H1 (cell line): Measurements from ENCODE around the gene SERINC5. TPM values are rescaled to one million over a fixed set of nuclear protein-coding genes. Genes with fewer than 3 reads are reported as not detected.
"Not testable (repeated sequence)": the region's sequence is repeated elsewhere in the genome, so short reads cannot be mapped to it uniquely, and the experiment has no call there.

Experiments
- CTCF ChIA-PET: fragments of 300-600 bp; sonication (Branson Sonifier 250); formaldehyde crosslinking; loops from one replicate; lab custom pipeline; 2021; ENCODE audit not compliant: partially characterized antibody; lab: Charles Lee
- POLR2A ChIA-PET: fragments of 300-600 bp; sonication (Branson Sonifier 250); formaldehyde crosslinking; loops from one replicate; lab custom pipeline; 2021; ENCODE audit warnings: inconsistent platforms; ENCODE audit not compliant: partially characterized antibody; lab: Charles Lee
- DNase-seq, 2 experiments: peaks; one replicate each; pipeline versions ENCODE4 v3.0.0 to v3.0.0-alpha.2; 2010 to 2022; ENCODE audit warnings: low spot score in 2 of 2, low read depth in 1 of 2, mixed read lengths in 1 of 2
- FAIRE-seq: peaks from 2 replicates; lab custom pipeline; 2011; peaks lifted over from hg19 to GRCh38; lab: Jason Lieb, UNC
- H2AFZ ChIP-seq: 2 replicates; pipeline ENCODE4 v1.8.1; 2012; ENCODE audit warnings: low read length, inconsistent platforms
- H2AK5ac ChIP-seq: 2 replicates; pipeline ENCODE4 v1.6.1; 2013; ENCODE audit warnings: low read depth, low read length
- H2BK120ac ChIP-seq: replicated peaks from 2 replicates; pipeline ENCODE3; 2013; ENCODE audit warnings: low read depth, low read length, inconsistent platforms
- H2BK12ac ChIP-seq: 2 replicates; pipeline ENCODE4 v1.6.1; 2013; ENCODE audit warnings: low read depth, low read length
- H2BK15ac ChIP-seq: 2 replicates; pipeline ENCODE4 v1.6.1; 2013; ENCODE audit warnings: low read length
- H2BK20ac ChIP-seq: 2 replicates; pipeline ENCODE4 v1.6.1; 2013; ENCODE audit warnings: low read length
- H2BK5ac ChIP-seq: 2 replicates; pipeline ENCODE4 v1.6.1; 2013; ENCODE audit warnings: low read depth, low read length
- H3K14ac ChIP-seq: 2 replicates; pipeline ENCODE4 v1.6.1; 2013; ENCODE audit warnings: inconsistent platforms; ENCODE audit not compliant: insufficient read length
- H3K18ac ChIP-seq: 2 replicates; pipeline ENCODE4 v1.6.1; 2013; ENCODE audit warnings: low read length; ENCODE audit errors: extremely low read depth
- H3K23ac ChIP-seq: 2 replicates; pipeline ENCODE4 v1.6.1; 2013; ENCODE audit warnings: inconsistent platforms; ENCODE audit not compliant: insufficient read length
- H3K23me2 ChIP-seq: 2 replicates; pipeline ENCODE4 v1.6.1; 2013; ENCODE audit warnings: low read depth, low read length
- H3K27ac ChIP-seq: 2 replicates; pipeline ENCODE4 v1.6.1; 2011; ENCODE audit warnings: low read depth, low read length, inconsistent platforms
- H3K27me3 ChIP-seq, 4 experiments: replicated peaks in 1 of 4; 1 replicate in 1 of 4; 2 replicates in 3 of 4; pipeline versions ENCODE4 v1.6.1 to v1.8.1; 2011 to 2013; ENCODE audit warnings: low read length in 3 of 4, mild to moderate bottlenecking in 3 of 4, inconsistent platforms in 2 of 4, mixed read lengths in 2 of 4, moderate library complexity in 1 of 4; ENCODE audit not compliant: control insufficient read depth in 3 of 4, insufficient read depth in 3 of 4; ENCODE audit errors: extremely low read depth in 1 of 4
- H3K36me3 ChIP-seq, 4 experiments: 2 replicates each; pipeline versions ENCODE4 v1.6.1 to v1.8.1; 2011 to 2013; ENCODE audit warnings: mild to moderate bottlenecking in 4 of 4, low read length in 3 of 4, moderate library complexity in 2 of 4, control low read depth in 1 of 4, inconsistent platforms in 1 of 4; ENCODE audit not compliant: insufficient read depth in 4 of 4, control insufficient read depth in 2 of 4
- H3K4ac ChIP-seq: replicated peaks from 2 replicates; pipeline ENCODE3; 2013; ENCODE audit warnings: low read length, low read depth, mixed read lengths, inconsistent platforms; ENCODE audit not compliant: insufficient read length
- H3K4me1 ChIP-seq, 4 experiments: replicated peaks in 1 of 4; 1 replicate in 1 of 4; 2 replicates in 3 of 4; pipeline versions ENCODE4 v1.6.1 to v1.8.1; 2011 to 2013; ENCODE audit warnings: low read length in 3 of 4, inconsistent platforms in 2 of 4, mixed read lengths in 1 of 4; ENCODE audit not compliant: insufficient read depth in 4 of 4, control insufficient read depth in 3 of 4
- H3K4me2 ChIP-seq, 2 experiments: 2 replicates each; pipeline versions ENCODE4 v1.6.1 to v1.8.1; 2011 to 2013; ENCODE audit warnings: low read depth in 2 of 2, low read length in 2 of 2, control low read depth in 1 of 2, inconsistent platforms in 1 of 2, mild to moderate bottlenecking in 1 of 2; ENCODE audit not compliant: insufficient read depth in 1 of 2
- H3K4me3 ChIP-seq, 4 experiments: fragments of 200-600, 300-600 bp in 1 of 4; sonication (generic), shearing (Covaris generic), sonication (Bioruptor Twin) in 1 of 4; 2 replicates each; pipeline versions ENCODE4 v1.5.1 to v1.8.1; 2011 to 2016; ENCODE audit warnings: low read length in 4 of 4, low read depth in 3 of 4, control low read depth in 2 of 4, inconsistent platforms in 2 of 4, mild to moderate bottlenecking in 2 of 4, mixed read lengths in 1 of 4, moderate library complexity in 1 of 4; ENCODE audit not compliant: insufficient read depth in 2 of 4; ENCODE audit errors: extremely low read depth in 1 of 4
- H3K56ac ChIP-seq: replicated peaks from 2 replicates; pipeline ENCODE3; 2013; ENCODE audit warnings: low read depth, mild to moderate bottlenecking, mixed read lengths, low read length, inconsistent platforms; ENCODE audit not compliant: insufficient read length
- H3K79me1 ChIP-seq: 2 replicates; pipeline ENCODE4 v1.6.1; 2013; ENCODE audit warnings: low read depth, low read length, control low read depth
- H3K79me2 ChIP-seq, 2 experiments: 2 replicates each; pipeline versions ENCODE4 v1.6.1 to v1.8.1; 2012 to 2013; ENCODE audit warnings: low read length in 2 of 2, mild to moderate bottlenecking in 2 of 2, inconsistent platforms in 1 of 2; ENCODE audit not compliant: insufficient read depth in 2 of 2, control insufficient read depth in 1 of 2
- H3K9ac ChIP-seq, 4 experiments: replicated peaks in 1 of 4; 1 replicate in 1 of 4; 2 replicates in 3 of 4; pipeline versions ENCODE4 v1.6.1 to v1.8.1; 2011 to 2013; ENCODE audit warnings: low read depth in 3 of 4, low read length in 3 of 4, control low read depth in 2 of 4, mild to moderate bottlenecking in 2 of 4, moderate library complexity in 2 of 4, inconsistent platforms in 1 of 4; ENCODE audit errors: extremely low read depth in 1 of 4
- H3K9me3 ChIP-seq, 2 experiments: 2 replicates each; pipeline versions ENCODE4 v1.6.1 to v1.8.1; 2012 to 2013; ENCODE audit warnings: mild to moderate bottlenecking in 2 of 2, moderate library complexity in 2 of 2, control low read depth in 1 of 2, inconsistent platforms in 1 of 2, low read depth in 1 of 2, low read length in 1 of 2, mixed read lengths in 1 of 2; ENCODE audit not compliant: insufficient read depth in 2 of 2
- H4K20me1 ChIP-seq, 2 experiments: replicated peaks in 1 of 2; 2 replicates each; pipeline versions ENCODE3 to v1.8.1; 2011 to 2013; ENCODE audit warnings: inconsistent platforms in 2 of 2, low read length in 2 of 2, mild to moderate bottlenecking in 1 of 2; ENCODE audit not compliant: insufficient read depth in 2 of 2, control insufficient read depth in 1 of 2
- H4K5ac ChIP-seq: 2 replicates; pipeline ENCODE4 v1.6.1; 2013; ENCODE audit warnings: low read length, low read depth, mixed read lengths, inconsistent platforms; ENCODE audit not compliant: insufficient read length
- H4K8ac ChIP-seq: 2 replicates; pipeline ENCODE4 v1.8.0; 2013; ENCODE audit warnings: mild to moderate bottlenecking, moderate library complexity, low read length, inconsistent platforms; ENCODE audit not compliant: insufficient read depth; ENCODE audit errors: extremely low read depth
- H4K91ac ChIP-seq: replicated peaks from 2 replicates; pipeline ENCODE3; 2013; ENCODE audit warnings: low read length, mixed read lengths, inconsistent platforms; ENCODE audit not compliant: insufficient read length
- WGBS, 2 experiments: shearing (Covaris generic) in 1 of 2; methylation state at CpG; one replicate each; pipeline versions ENCODE4 v1.1.6 to v1.1.7; 2013 to 2015; ENCODE audit warnings: low lambda C conversion rate in 2 of 2, mixed read lengths in 2 of 2, inconsistent platforms in 1 of 2, low coverage in 1 of 2, missing lambda C conversion rate in 1 of 2; ENCODE audit not compliant: insufficient replicate concordance in 2 of 2, insufficient coverage in 1 of 2, insufficient read length in 1 of 2; ENCODE audit errors: extremely low coverage in 1 of 2, missing lambda C conversion rate in 1 of 2; 5-methylcytosine and 5-hydroxymethylcytosine counted together
- polyA plus RNA-seq, 7 experiments: library from polyadenylated mRNA; depleted of rRNA in 3 of 7; stranded (reverse) in 5 of 7; unstranded in 2 of 7; fragments of >200 nt in 5 of 7; fragments of 200-250 nt in 2 of 7; gene quantifications; 1 replicate in 5 of 7; 2 replicates in 1 of 7; 4 replicates in 1 of 7; pipeline versions ENCODE4 v1.2.1 to v1.2.3, GENCODE V29; 2011 to 2013; ENCODE audit warnings: missing spikeins in 2 of 7, mixed read lengths in 2 of 7
- total RNA-seq: library from RNA; stranded (reverse); fragmentation: NEBNext Ultra II Directional; extraction: Animal tissue kit (Norgen Biotek cat#: 25700); gene quantifications from 2 replicates; pipeline ENCODE4 v1.2.1, GENCODE V29; 2021

Gene SERINC5
- total and polyA plus RNA-seq, 2 of the 8 experiments (the other 6 are each of a cell fraction or from before 2014, with no cell fraction given) = 32.2 to 149 TPM

DNA sequence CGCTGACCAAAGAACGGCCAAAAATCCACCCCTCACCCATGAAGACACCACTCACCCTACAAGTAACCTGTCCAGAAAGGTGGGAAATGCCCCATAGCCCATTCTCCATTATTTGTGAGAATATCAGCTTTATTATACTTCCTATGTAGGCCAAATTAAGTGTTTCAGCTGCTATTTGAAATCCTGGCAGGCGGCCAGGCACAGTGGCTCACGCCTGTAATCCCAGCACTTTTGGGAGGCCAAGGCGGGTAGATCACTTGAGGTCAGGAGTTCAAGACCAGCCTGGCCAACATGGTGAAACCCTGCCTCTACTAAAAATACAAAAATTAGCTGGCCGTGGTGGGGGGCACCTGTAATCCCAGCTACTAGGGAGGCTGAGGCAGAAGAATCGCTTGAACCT, 54.1 kb downstream of the SERINC5 start:
- H3K4me3 ChIP-seq, H2BK12ac ChIP-seq, H4K8ac ChIP-seq, H2BK20ac ChIP-seq, H3K9me3 ChIP-seq, DNase-seq, FAIRE-seq, H3K23me2 ChIP-seq, H3K14ac ChIP-seq, H3K4me2 ChIP-seq, H2AK5ac ChIP-seq, H4K20me1 ChIP-seq, H4K91ac ChIP-seq, H3K27me3 ChIP-seq, H3K9ac ChIP-seq, H3K56ac ChIP-seq, H2AFZ ChIP-seq, H3K4ac ChIP-seq, H3K27ac ChIP-seq, H4K5ac ChIP-seq, H3K23ac ChIP-seq, H2BK5ac ChIP-seq, H2BK15ac ChIP-seq, H3K18ac ChIP-seq, H2BK120ac ChIP-seq: not testable (repeated sequence)
- 87% methylated on average over 7 of the region's 7 CpGs; no CpG with 5 or more reads in 1 of the 2 experiments for WGBS, 2 experiments
- Histone ChIP-seq H3K79me2 (peaks cover 10 to 83% of the 10 kb centered on the region in 2 experiments), H3K36me3 (peaks cover 4 to 31% (median 13%) of the 10 kb centered on the region in 4 experiments; a peak in 7 of 8 replicates), H3K4me1 (peaks cover 0 to 15% (median 3%) of the 10 kb centered on the region in 4 experiments; a peak in 4 of 7 replicates), H3K79me1 (peaks cover 13% of the 10 kb centered on the region)
- ChIA-PET POLR2A (interaction anchor here (0.9 to 1.3 kb wide), 3 partner anchors 15 to 55 kb away, joined by 3 to 4 read pairs (median 3); no protein-coding TSS in a partner anchor), CTCF (interaction anchor here (0.7 to 1.7 kb wide), 3 partner anchors 37 to 240 kb away, joined by 3 read pairs; no protein-coding TSS in a partner anchor)
